ENCODE data around the gene CAND2.
"Not testable (repeated sequence)": the region's sequence is repeated elsewhere in the genome, so short reads cannot be mapped to it uniquely, and the experiment has no call there.

The CAND2 gene

DNA sequence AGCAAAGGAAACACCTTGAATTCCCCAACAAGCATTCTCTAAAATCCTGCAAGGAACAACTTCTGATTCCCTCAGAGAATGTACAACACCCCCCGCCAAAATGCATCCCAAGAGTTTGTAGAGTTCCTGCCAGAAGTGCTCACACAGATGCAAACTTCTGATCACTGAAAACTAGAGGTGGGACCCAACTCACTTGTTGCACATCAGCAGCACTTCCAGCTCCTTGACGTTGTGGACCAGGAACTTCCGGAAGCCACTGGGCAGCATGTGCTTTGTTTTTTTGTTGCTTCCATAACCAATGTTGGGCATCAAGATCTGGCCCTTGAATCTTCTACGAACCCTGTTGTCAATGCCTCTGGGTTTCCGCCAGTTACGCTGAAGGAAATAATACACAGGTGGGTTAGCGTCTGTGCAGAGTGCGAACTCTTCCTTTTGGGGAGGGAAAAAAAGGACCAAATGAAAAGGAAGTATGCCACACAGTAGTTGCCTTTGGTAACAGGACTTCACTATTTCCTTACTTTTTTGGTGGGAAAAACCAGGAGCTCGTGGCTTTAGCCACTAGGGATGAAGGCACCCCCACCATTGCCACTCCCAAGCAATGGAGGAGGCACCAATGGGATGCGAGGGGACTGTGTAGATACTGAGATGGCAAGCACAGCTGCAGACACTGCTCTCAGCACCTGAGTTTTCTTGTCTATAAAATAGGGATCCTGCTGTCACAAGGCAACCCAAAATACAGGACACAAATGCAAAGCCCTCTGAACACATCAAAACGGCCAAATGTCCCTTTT is 42.9 kb downstream of the CAND2 start:
- TF ChIP-seq, protein P1, sequence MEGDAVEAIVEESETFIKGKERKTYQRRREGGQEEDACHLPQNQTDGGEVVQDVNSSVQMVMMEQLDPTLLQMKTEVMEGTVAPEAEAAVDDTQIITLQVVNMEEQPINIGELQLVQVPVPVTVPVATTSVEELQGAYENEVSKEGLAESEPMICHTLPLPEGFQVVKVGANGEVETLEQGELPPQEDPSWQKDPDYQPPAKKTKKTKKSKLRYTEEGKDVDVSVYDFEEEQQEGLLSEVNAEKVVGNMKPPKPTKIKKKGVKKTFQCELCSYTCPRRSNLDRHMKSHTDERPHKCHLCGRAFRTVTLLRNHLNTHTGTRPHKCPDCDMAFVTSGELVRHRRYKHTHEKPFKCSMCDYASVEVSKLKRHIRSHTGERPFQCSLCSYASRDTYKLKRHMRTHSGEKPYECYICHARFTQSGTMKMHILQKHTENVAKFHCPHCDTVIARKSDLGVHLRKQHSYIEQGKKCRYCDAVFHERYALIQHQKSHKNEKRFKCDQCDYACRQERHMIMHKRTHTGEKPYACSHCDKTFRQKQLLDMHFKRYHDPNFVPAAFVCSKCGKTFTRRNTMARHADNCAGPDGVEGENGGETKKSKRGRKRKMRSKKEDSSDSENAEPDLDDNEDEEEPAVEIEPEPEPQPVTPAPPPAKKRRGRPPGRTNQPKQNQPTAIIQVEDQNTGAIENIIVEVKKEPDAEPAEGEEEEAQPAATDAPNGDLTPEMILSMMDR (IDR thresholded peaks at IDR 0.05; ENCODE audit: control insufficient read depth, extremely low read depth, insufficient read depth): no peak
- peak overlapping the region; percentile 99 for H3K4me3 ChIP-seq (ENCODE audit: low read depth, low read length)
- no peak for DNase-seq (ENCODE audit: low read depth)

DNA sequence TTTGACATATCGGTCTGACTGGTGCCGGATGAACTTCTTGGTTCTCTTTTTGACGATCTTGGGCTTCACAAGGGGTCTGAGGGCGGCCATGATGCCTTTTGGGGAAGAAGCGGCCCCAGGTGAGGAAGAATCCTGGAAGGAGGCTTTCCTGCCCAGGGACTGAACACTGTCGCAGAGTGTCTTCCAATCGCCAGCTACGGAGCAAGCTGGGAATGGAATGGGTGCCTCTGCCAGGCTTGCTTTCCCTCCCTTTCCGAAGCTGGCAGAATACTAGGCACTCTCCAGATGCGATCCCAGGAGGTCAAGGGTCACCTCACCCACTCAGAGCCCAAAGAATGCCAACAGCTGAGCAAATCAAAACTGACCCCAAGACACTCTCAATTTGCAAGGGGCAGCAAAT is 43.7 kb downstream of the CAND2 start:
- not testable (repeated sequence) for DNase-seq (ENCODE audit: low read depth)

DNA sequence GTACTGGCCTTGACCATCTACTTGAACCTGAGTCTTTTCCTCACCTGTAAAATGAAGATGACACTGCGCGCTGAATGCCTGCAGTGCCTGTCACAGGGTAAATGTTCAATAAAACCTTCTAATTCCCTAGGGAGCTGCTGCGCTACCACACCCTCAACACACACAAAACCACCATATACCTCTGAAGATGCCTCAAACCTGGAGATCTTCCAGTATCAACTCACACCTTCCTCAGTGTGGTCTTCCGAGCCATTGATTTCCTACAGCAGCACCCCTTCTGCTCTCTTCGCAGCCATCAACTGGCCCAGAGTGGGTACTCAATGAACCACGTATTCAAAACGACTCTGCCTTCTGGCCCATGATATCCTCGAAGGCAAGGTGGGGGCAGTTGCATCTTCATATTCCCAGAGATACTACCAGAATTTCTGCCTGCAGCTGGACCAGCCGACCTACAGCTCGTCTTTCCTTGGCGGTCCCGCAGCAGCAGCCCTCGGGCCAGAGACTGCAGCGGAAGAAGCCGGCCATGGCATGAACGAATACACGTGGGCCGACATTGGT is 44.2 kb downstream of the CAND2 start:
- DNase-seq (ENCODE audit: low read depth): no peak
- TF ChIP-seq, protein P1 (IDR thresholded peaks at IDR 0.05; ENCODE audit: control insufficient read depth, extremely low read depth, insufficient read depth): no peak
- peak overlapping the region; percentile 99 for H3K4me3 ChIP-seq (ENCODE audit: low read depth, low read length)

More for the DNA sequence above, 43.7 kb downstream of the CAND2 start:
- peak overlapping the region; percentile 99 for H3K4me3 ChIP-seq (ENCODE audit: low read depth, low read length)

DNA sequence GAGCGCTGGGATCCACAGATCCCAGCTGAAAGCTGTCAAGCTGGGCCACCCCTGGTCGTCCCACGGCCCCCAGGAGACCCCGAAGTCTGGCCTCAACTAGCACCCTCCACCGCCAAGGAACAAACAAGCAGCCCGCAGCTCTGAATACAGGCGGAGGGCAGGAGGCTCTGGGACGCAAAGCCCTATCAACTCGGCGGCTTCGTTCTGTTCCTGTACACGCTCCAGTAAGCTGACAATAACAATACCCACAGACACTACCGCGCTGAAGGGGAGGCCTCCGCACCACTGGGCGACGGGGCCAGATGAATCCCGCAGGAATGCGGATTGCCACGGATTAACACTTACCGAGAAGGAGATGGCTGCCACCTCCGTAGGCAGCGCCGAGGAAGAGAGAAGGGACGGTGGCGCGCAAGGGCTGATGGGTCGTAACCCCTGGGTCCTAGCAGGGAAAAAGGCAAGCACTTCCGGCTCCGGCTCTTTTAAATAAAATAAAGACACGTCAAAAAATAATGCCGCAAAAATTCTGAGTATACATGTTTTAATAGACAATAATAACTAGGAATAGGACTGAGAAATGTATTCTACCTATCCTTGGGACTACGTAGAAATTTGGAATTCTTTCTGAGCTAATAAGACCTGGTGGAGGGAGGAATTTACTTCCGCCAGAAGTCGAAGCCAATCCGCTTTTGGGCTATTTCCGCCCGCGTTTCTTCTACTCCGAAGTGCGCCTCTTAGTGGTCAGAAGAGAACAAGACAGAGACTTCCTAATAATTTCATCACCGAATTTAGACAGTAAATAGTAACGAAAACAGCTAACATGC is 44.9 kb downstream of the CAND2 start, which contains the start of gene RPL32:
TSS of gene RPL32 (minus strand) at position 417 of the 821 bp plus-strand sequence. CDS start 1,328 bp downstream, outside the sequence.
- peak within 1 kb of the TSS; percentile 99 for H3K4me3 ChIP-seq (ENCODE audit: low read depth, low read length)
- TF ChIP-seq, protein P1 (IDR thresholded peaks at IDR 0.05; ENCODE audit: control insufficient read depth, extremely low read depth, insufficient read depth): peak; percentile 74
- peak; percentile 95 for DNase-seq (ENCODE audit: low read depth)

DNA sequence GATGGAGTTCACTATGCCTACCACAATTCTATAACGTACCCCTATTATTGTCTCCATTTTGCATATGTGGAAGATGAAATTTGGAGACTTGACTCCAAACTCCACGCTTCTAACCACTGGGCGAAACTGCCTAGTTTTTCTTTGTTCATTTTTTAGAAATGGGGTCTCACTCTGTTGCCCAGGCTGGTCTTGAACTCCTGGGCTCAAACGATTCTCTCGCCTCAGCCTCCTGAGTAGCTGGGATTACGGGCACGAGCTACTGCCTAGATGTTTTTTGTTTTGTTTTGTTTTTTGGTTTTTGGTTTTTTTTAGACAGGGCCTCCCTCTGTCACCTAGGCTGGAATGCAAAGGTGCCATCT is 45.5 kb downstream of the CAND2 start:
- peak overlapping the region; percentile 99; the same call in 1 of the 2 replicates for H3K4me3 ChIP-seq (ENCODE audit: low read depth, low read length)
- no peak for DNase-seq (ENCODE audit: low read depth)
- TF ChIP-seq, protein P1 (IDR thresholded peaks at IDR 0.05; ENCODE audit: control insufficient read depth, extremely low read depth, insufficient read depth): no peak

DNA sequence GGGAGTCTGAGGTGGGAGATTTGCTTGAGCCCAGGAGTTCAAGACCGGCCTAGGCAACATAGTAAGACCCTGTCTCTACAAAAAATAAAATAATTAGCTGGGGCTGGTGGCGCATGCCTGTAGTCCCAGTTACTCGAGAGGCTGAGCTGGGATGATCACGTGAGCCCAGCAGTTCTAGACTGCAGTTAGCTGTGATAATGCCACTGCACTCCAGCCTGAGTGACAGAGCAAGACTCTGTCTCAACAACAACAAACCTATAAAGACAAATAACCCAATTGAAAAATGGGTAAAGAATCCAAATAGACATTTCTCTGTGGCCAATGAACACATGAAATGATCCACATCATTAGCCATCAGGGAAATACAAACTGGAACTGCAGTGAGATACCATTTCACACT is 46.0 kb downstream of the CAND2 start:
- no peak overlapping the region for H3K4me3 ChIP-seq (ENCODE audit: low read depth, low read length)
- TF ChIP-seq, protein P1 (IDR thresholded peaks at IDR 0.05; ENCODE audit: control insufficient read depth, extremely low read depth, insufficient read depth): no peak

DNA sequence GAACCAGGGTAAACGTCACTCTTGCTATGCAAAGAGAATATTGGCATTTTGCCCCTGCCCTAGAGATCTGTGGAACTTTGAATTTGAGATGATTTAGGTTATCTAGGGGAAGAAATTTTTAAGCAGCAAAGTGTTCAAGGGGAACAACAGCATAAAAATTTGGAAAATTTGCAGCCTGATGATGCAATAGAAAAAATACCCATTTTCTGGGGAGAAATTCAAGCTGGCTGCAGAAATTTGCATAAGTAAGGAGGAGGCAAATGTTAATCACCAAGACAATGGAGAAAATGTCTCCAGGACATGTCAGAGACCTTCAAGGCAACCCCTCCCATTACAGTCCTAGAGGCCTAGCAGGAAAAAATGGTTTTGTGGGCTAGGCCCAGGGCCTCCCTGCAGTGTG is 49.3 kb downstream of the CAND2 start:
- TF ChIP-seq, protein P1 (IDR thresholded peaks at IDR 0.05; ENCODE audit: control insufficient read depth, extremely low read depth, insufficient read depth): no peak
- DNase-seq (ENCODE audit: low read depth): no peak
- no peak overlapping the region for H3K4me3 ChIP-seq (ENCODE audit: low read depth, low read length)

More for the DNA sequence above, 46.0 kb downstream of the CAND2 start:
- no peak for DNase-seq (ENCODE audit: low read depth)

All from LNCaP clone FGC (cell line).